IMR-90 (cell line): ENCODE data around the gene ZNF207. TPM values are rescaled to one million over a fixed set of nuclear protein-coding genes. Genes with fewer than 3 reads are reported as not detected.
"Not testable (repeated sequence)": the region's sequence is repeated elsewhere in the genome, so short reads cannot be mapped to it uniquely, and the experiment has no call there.

Experiments used
- ATAC-seq: fragments of 200-7000 bp; cut with Tn5 transposase; 2 replicates; pipeline ENCODE4 v1.9.1; 2020; ENCODE audit warnings: low read depth, mild to moderate bottlenecking, moderate library complexity
- BruUV-seq: library from RNA; stranded (reverse); fragments of 400-500 nt; replicated peaks from 2 replicates; lab custom pipeline; 2021; lab: Mats Ljungman, UMichigan
- CTCF ChIA-PET: fragments of 300-600 bp; formaldehyde crosslinking; extraction: SDS; loops from one replicate; lab custom pipeline; 2021; ENCODE audit warnings: antibody characterized with exemption; lab: Yijun Ruan, JAX
- POLR2A ChIA-PET: fragments of 300-600 bp; sonication (Branson Sonifier 250); formaldehyde crosslinking; loops from one replicate; lab custom pipeline; 2022; ENCODE audit warnings: antibody characterized with exemption; ENCODE audit not compliant: unreplicated experiment; lab: Charles Lee
- DNase-seq: peaks from one replicate; pipeline ENCODE4 v3.0.0; 2013
- H2AFZ ChIP-seq: replicated peaks from 2 replicates; pipeline ENCODE3; 2013; ENCODE audit warnings: low read length, mild to moderate bottlenecking; ENCODE audit not compliant: poor library complexity
- H2AK5ac ChIP-seq: 2 replicates; pipeline ENCODE4 v1.6.1; 2013; ENCODE audit warnings: low read depth, low read length, inconsistent platforms
- H2AK9ac ChIP-seq: replicated peaks from 2 replicates; pipeline ENCODE3; 2013; ENCODE audit warnings: mild to moderate bottlenecking, low read depth, low read length, moderate library complexity; ENCODE audit not compliant: poor library complexity
- H2BK120ac ChIP-seq: 2 replicates; pipeline ENCODE4 v1.6.1; 2013; ENCODE audit warnings: low read depth, low read length, inconsistent platforms
- H2BK15ac ChIP-seq: 3 replicates; pipeline ENCODE4 v1.6.1; 2013; ENCODE audit warnings: low read depth, low read length, inconsistent platforms
- H2BK20ac ChIP-seq: 2 replicates; pipeline ENCODE4 v1.6.1; 2013; ENCODE audit warnings: low read depth, mild to moderate bottlenecking, inconsistent platforms, low read length, moderate library complexity
- H2BK5ac ChIP-seq: 2 replicates; pipeline ENCODE4 v1.6.1; 2013; ENCODE audit warnings: mild to moderate bottlenecking, low read depth, low read length, inconsistent platforms; ENCODE audit not compliant: poor library complexity, severe bottlenecking
- H3K14ac ChIP-seq: replicated peaks from 2 replicates; pipeline ENCODE4 v1.6.1; 2013; ENCODE audit warnings: low read depth, low read length, inconsistent platforms
- H3K18ac ChIP-seq: 2 replicates; pipeline ENCODE4 v1.6.1; 2013; ENCODE audit warnings: low read depth, low read length, control low read depth
- H3K23ac ChIP-seq: 2 replicates; pipeline ENCODE4 v1.6.1; 2013; ENCODE audit warnings: low read depth, low read length, inconsistent platforms
- H3K27ac ChIP-seq: 2 replicates; pipeline ENCODE4 v1.5.1; 2013; ENCODE audit warnings: mild to moderate bottlenecking, control low read depth, low read length; ENCODE audit not compliant: insufficient read depth
- H3K27me3 ChIP-seq: 2 replicates; pipeline ENCODE4 v1.6.1; 2013; ENCODE audit warnings: low read length; ENCODE audit not compliant: control insufficient read depth, insufficient read depth
- H3K36me3 ChIP-seq: 2 replicates; pipeline ENCODE4 v1.6.1; 2013; ENCODE audit warnings: low read length, mixed read lengths; ENCODE audit not compliant: control insufficient read depth, insufficient read depth
- H3K4ac ChIP-seq: 2 replicates; pipeline ENCODE4 v1.6.1; 2013; ENCODE audit warnings: low read depth, low read length, inconsistent platforms
- H3K4me1 ChIP-seq: 2 replicates; pipeline ENCODE4 v1.6.1; 2013; ENCODE audit warnings: low read length, mixed read lengths; ENCODE audit not compliant: control insufficient read depth, insufficient read depth
- H3K4me2 ChIP-seq: 2 replicates; pipeline ENCODE4 v1.6.1; 2013; ENCODE audit warnings: low read depth, mild to moderate bottlenecking, control low read depth, low read length, moderate library complexity
- H3K4me3 ChIP-seq: 2 replicates; pipeline ENCODE4 v1.5.1; 2013; ENCODE audit warnings: low read depth, mild to moderate bottlenecking, control low read depth, low read length, moderate library complexity; ENCODE audit not compliant: insufficient read depth
- H3K56ac ChIP-seq: 2 replicates; pipeline ENCODE4 v1.6.1; 2013; ENCODE audit warnings: low read length, inconsistent platforms; ENCODE audit not compliant: insufficient read depth; ENCODE audit errors: extremely low read depth
- H3K79me1 ChIP-seq, 2 experiments: 2 replicates each; pipeline ENCODE4 v1.6.1; 2013; ENCODE audit warnings: low read length in 2 of 2, inconsistent platforms in 1 of 2, low read depth in 1 of 2
- H3K9ac ChIP-seq: 2 replicates; pipeline ENCODE4 v1.6.1; 2013; ENCODE audit warnings: low read depth, low read length, control low read depth
- H3K9me1 ChIP-seq: 2 replicates; pipeline ENCODE4 v1.6.1; 2013; ENCODE audit warnings: low read length, inconsistent platforms; ENCODE audit not compliant: insufficient read depth
- H3K9me3 ChIP-seq: 2 replicates; pipeline ENCODE4 v1.6.1; 2013; ENCODE audit warnings: low read length; ENCODE audit not compliant: control insufficient read depth, insufficient read depth
- H4K20me1 ChIP-seq: 2 replicates; pipeline ENCODE4 v1.6.1; 2013; ENCODE audit warnings: low read length, inconsistent platforms; ENCODE audit not compliant: insufficient read depth
- H4K5ac ChIP-seq: 2 replicates; pipeline ENCODE4 v1.6.1; 2013; ENCODE audit warnings: mild to moderate bottlenecking, low read depth, low read length, control low read depth
- H4K8ac ChIP-seq, 2 experiments: 2 replicates each; pipeline ENCODE4 v1.6.1; 2013; ENCODE audit warnings: low read depth in 2 of 2, low read length in 2 of 2, control low read depth in 1 of 2, inconsistent platforms in 1 of 2
- H4K91ac ChIP-seq: 2 replicates; pipeline ENCODE4 v1.6.1; 2013; ENCODE audit warnings: low read depth, low read length, inconsistent platforms; ENCODE audit not compliant: insufficient read depth
- WGBS, 2 experiments: methylation state at CpG; one replicate each; pipeline versions ENCODE4 v1.1.5 to v1.1.7; 2013; ENCODE audit warnings: missing lambda C conversion rate in 2 of 2; ENCODE audit not compliant: insufficient read length in 1 of 2; ENCODE audit errors: extremely low coverage in 2 of 2; 5-methylcytosine and 5-hydroxymethylcytosine counted together
- dilution Hi-C: fragments of 300-500 bp; cut with HindIII; formaldehyde crosslinking; loops from one replicate; pipeline ENCODE4 v1.14.3; 2018; ENCODE audit warnings: low sequenced_read_pairs; ENCODE audit not compliant: unreplicated experiment
- in situ Hi-C: fragments of 300-500 bp; cut with MboI; formaldehyde crosslinking; loops from 3 replicates; pipeline ENCODE4 v1.14.3; 2019; ENCODE audit warnings: low sequenced_read_pairs, inconsistent platforms, mixed read lengths
- intact Hi-C: fragments of 100-400 bp; cut with micrococcal nuclease; formaldehyde crosslinking; loops from 2 replicates; pipeline ENCODE4 v1.10.0; 2022
- polyA plus RNA-seq, 3 experiments: library from polyadenylated mRNA; depleted of rRNA; stranded (reverse); fragments of >200 nt; gene quantifications; 2 replicates each; pipeline ENCODE4 v1.2.3, GENCODE V29; 2012; ENCODE audit warnings: low replicate concordance in 1 of 3
- total RNA-seq: library from RNA; depleted of rRNA; stranded (reverse); fragments of >200 nt; gene quantifications from 2 replicates; pipeline ENCODE4 v1.2.3, GENCODE V29; 2012

ZNF207 gene
- total and polyA plus RNA-seq, 2 of the 4 experiments (the other 2 are of a cell fraction) = 199 to 207 TPM

GRCh38 chr17:32316653-32317052 is 33.3 kb upstream of the ZNF207 start:
- H3K4me2 ChIP-seq, H2AFZ ChIP-seq, in situ Hi-C loops, H3K4me3 ChIP-seq, H3K9me3 ChIP-seq, H2BK120ac ChIP-seq, POLR2A ChIA-PET, H2BK5ac ChIP-seq, H3K14ac ChIP-seq, H3K4me1 ChIP-seq, H3K56ac ChIP-seq, H4K5ac ChIP-seq, H3K18ac ChIP-seq, DNase-seq, H4K8ac ChIP-seq, H4K91ac ChIP-seq, H3K36me3 ChIP-seq, H3K23ac ChIP-seq, H2AK5ac ChIP-seq, CTCF ChIA-PET, H3K9ac ChIP-seq, dilution Hi-C loops, BruUV-seq, ATAC-seq, H3K9me1 ChIP-seq, H3K79me1 ChIP-seq, H2BK20ac ChIP-seq, H3K27ac ChIP-seq, H3K4ac ChIP-seq, H2BK15ac ChIP-seq, H2AK9ac ChIP-seq, H4K20me1 ChIP-seq: not testable (repeated sequence)
- intact Hi-C loops = loop anchor here (5.0 kb wide), 1 partner anchor 309 kb away; the partner anchor contains the start of gene LRRC37B
- peaks cover 29% of the 10 kb centered on the region for H3K27me3 ChIP-seq
- WGBS, 2 experiments = no CpG with 5 or more reads among the region's 5 CpGs
